Tibial artery (tissue), 4 donors: ENCODE results near the gene PPEF1.

Experiments used
- DNase-seq, 2 donors: peaks; one replicate each; pipeline ENCODE4 v3.0.0-alpha.2; 2019
- H3K27ac ChIP-seq, 2 donors: fragments of 200-600 bp; sonication (generic) in 1 of 2; 1 replicate in 1 of 2; 2 replicates in 1 of 2; pipeline ENCODE4 v1.5.1; 2018 to 2019; ENCODE audit warnings: mild to moderate bottlenecking in 1 of 2
- H3K27me3 ChIP-seq, 2 donors: fragments of 200-600 bp; sonication (generic) in 1 of 2; one replicate each; pipeline versions ENCODE4 v1.5.1 to v1.6.0; 2016 to 2019
- H3K36me3 ChIP-seq, 3 donors: fragments of 200-600 bp; sonication (generic) in 2 of 3; one replicate each; pipeline ENCODE4 v1.5.1; 2016 to 2019; ENCODE audit warnings: mild to moderate bottlenecking in 2 of 3
- H3K4me1 ChIP-seq, 4 donors: fragments of 200-600 bp; sonication (generic) in 2 of 4; 1 replicate in 3 of 4; 2 replicates in 1 of 4; pipeline ENCODE4 v1.5.1; 2016 to 2019
- H3K4me3 ChIP-seq, 2 donors: fragments of 200-600 bp; sonication (generic) in 1 of 2; 1 replicate in 1 of 2; 2 replicates in 1 of 2; pipeline ENCODE4 v1.5.1; 2018 to 2019; ENCODE audit warnings: mild to moderate bottlenecking in 2 of 2
- H3K9me3 ChIP-seq, 3 donors: fragments of 200-600 bp; sonication (generic) in 1 of 3; one replicate each; pipeline ENCODE4 v1.5.1; 2016 to 2019
- intact Hi-C: fragments of 100-400 bp; cut with DNase I; formaldehyde crosslinking; loops from one replicate; pipeline ENCODE4 v1.15.0; 2023; ENCODE audit warnings: low total_unique reads
- TF ChIP-seq, protein P1 (sequence below), 2 experiments: fragments of 200-600 bp in 1 of 2; fragments of 450-650 bp in 1 of 2; IDR thresholded peaks; one replicate each; pipeline ENCODE4 v1.5.1; 2017 to 2019; ENCODE audit warnings: antibody characterized with exemption in 2 of 2, mild to moderate bottlenecking in 1 of 2, moderate library complexity in 1 of 2

Gene PPEF1

DNA sequence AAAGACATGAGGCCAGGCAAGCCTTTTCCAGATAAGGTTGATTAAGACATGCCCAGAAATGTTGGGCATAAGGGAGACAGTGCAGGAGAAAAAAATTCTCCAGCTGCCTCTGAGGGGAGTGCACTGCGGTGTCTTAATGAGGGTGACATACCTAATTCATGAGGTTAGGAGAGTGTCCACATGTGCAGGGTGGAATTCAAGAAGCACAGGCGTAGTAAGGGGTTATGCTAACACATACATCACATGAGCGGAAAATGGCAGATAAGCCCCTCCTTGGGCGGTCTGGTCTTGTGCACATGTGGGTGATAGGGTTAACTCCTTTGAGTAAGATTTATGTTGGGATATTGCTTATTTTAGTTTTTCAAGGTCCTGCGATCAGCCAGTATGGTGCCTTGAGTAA lies 154.1 kb downstream of the PPEF1 start:
- Histone ChIP-seq H3K4me3 (no peak overlapping the region), H3K4me1 (no peaks in the 10 kb centered on the region), H3K27me3 (no peaks in the 10 kb centered on the region), H3K27ac (no peak overlapping the region), H3K36me3 (no peaks in the 10 kb centered on the region), H3K9me3 (no peaks in the 10 kb centered on the region)
- TF ChIP-seq, protein P1, sequence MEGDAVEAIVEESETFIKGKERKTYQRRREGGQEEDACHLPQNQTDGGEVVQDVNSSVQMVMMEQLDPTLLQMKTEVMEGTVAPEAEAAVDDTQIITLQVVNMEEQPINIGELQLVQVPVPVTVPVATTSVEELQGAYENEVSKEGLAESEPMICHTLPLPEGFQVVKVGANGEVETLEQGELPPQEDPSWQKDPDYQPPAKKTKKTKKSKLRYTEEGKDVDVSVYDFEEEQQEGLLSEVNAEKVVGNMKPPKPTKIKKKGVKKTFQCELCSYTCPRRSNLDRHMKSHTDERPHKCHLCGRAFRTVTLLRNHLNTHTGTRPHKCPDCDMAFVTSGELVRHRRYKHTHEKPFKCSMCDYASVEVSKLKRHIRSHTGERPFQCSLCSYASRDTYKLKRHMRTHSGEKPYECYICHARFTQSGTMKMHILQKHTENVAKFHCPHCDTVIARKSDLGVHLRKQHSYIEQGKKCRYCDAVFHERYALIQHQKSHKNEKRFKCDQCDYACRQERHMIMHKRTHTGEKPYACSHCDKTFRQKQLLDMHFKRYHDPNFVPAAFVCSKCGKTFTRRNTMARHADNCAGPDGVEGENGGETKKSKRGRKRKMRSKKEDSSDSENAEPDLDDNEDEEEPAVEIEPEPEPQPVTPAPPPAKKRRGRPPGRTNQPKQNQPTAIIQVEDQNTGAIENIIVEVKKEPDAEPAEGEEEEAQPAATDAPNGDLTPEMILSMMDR (IDR thresholded peaks at IDR 0.05): no peak
- no peak for DNase-seq
- intact Hi-C loops: no loop called here

DNA sequence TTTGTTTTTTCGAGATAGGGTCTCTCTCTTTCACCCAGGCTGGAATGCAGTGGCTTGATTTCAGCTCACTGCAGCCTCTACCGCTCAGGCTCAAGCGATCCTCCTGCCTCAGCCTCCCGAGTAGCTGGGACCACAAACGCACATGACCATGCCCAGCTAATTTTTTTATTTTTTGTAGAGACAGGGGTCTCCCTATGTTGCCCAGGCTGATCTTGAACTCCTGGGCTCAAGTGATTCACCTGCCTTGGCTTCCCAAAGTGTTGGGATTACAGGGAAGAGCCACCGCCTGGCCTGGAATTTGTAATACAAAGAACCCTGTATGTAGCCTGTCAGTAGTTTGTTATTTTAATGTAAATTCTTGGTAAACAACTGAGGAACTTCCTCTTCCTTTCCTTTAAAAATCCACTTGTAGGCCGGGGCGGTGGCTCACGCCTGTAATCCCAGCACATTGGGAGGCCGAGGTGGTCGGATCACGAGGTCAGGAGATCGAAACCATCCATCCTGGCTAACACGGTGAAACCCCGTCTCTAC lies 157.0 kb downstream of the PPEF1 start:
- Histone ChIP-seq H3K27ac (no peak overlapping the region), H3K27me3 (no peaks in the 10 kb centered on the region), H3K9me3 (no peaks in the 10 kb centered on the region), H3K36me3 (no peaks in the 10 kb centered on the region), H3K4me3 (no peak overlapping the region), H3K4me1 (no peaks in the 10 kb centered on the region)
- DNase-seq: no peak
- TF ChIP-seq, protein P1 (IDR thresholded peaks at IDR 0.05): no peak
- intact Hi-C loops: no loop called here

DNA sequence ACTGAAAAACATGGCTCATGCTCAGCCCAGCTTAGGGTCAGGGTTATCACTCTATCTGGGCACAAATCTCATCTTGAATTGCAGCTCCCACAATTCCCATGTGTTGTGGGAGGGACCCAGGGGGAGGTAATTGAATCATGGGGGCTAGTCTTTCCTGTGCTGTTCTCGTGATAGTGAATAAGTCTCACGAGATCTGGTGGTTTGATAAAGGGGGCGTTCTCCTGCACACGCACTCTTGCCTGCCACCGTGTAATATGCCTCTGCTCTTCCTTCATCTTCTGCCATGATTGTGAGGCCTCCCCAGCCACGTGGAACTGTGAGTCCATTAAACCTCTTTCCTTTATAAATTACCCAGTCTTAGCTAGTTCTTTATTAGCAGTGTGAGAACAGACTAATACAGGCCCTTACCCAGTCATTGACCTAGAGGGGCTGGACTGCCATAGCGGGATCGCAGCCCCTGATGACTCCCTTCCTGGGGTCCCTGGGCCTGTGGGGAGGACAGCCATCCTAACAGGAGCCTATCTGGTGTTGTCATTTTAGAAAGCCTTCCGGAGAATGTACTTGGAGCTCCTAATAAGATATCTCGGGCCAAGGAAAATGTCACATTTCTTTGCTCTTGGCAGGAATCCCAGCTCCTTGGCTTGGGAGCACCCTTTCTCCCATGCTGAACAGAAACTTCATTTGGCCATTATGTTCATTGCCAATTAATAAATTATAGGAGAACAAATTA lies 163.9 kb downstream of the PPEF1 start:
- Histone ChIP-seq H3K4me3 (no peak overlapping the region), H3K36me3 (no peaks in the 10 kb centered on the region), H3K27ac (peak overlapping the region; percentile 84), H3K27me3 (no peaks in the 10 kb centered on the region), H3K4me1 (peaks cover 3 to 50% (median 26%) of the 10 kb centered on the region in 4 donors), H3K9me3 (no peaks in the 10 kb centered on the region)
- intact Hi-C loops: no loop called here
- TF ChIP-seq, protein P1 (IDR thresholded peaks at IDR 0.05): no peak
- DNase-seq: peak in 1 of 2 donors; percentile 29

DNA sequence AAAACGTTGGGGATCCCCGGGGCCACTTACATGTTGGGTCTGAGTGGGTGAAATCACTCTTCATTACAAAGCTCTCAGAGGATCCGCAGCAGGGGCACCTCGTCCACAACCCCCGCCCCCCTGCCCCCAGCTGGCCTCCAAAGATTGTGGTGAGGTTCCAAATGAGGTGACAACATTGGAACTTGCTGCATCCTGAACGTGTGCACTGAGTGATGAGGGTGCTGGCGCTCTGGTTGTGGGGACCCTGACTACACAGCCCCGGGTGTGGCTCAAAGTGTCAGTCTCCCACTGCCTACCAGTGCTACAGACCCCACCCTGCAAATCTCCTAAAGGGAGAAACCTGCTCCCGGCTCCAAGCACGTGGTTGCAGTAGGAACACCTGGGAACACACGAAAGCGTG lies 164.5 kb downstream of the PPEF1 start:
- Histone ChIP-seq H3K27ac (peak overlapping the region; percentile 84), H3K4me1 (peaks cover 3 to 50% (median 26%) of the 10 kb centered on the region in 4 donors)

DNA sequence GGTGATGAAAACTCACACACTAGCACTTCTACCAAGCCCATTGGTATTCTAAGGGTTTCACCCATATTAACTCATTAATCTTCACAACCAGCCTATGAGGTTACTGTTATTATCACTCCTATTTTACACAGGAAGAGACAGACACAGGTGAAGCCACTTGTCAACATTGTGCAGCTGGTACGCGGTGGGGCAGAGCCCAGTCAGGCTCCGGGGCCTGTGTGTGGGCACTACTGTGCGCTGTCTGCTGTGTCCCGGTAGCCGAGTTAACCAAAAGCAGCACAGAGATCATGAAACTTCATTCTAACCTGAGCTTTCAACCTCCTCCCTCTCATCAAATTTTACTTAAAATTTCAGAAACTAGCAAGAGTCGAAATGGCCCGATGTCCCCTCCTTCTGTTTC lies 165.2 kb downstream of the PPEF1 start:
- H3K4me3 ChIP-seq: no peak overlapping the region
- TF ChIP-seq, protein P1 (IDR thresholded peaks at IDR 0.05): no peak
- no peak for DNase-seq
- no peaks in the 10 kb centered on the region for H3K36me3 ChIP-seq
- H3K27me3 ChIP-seq: no peaks in the 10 kb centered on the region
- peak overlapping the region; percentile 84 for H3K27ac ChIP-seq
- intact Hi-C loops: no loop called here
- H3K9me3 ChIP-seq: no peaks in the 10 kb centered on the region
- peaks cover 3 to 50% (median 26%) of the 10 kb centered on the region in 4 donors for H3K4me1 ChIP-seq

More for the DNA sequence above, 164.5 kb downstream of the PPEF1 start:
- no peaks in the 10 kb centered on the region for H3K36me3 ChIP-seq
- no peaks in the 10 kb centered on the region for H3K9me3 ChIP-seq
- TF ChIP-seq, protein P1 (IDR thresholded peaks at IDR 0.05): no peak
- DNase-seq: no peak
- intact Hi-C loops: no loop called here
- H3K4me3 ChIP-seq: no peak overlapping the region
- no peaks in the 10 kb centered on the region for H3K27me3 ChIP-seq
